Astrocyte of the hippocampus (primary cell): ENCODE data around the gene RUFY4.

Experiments used
- DNase-seq: peaks from one replicate; pipeline ENCODE4 v3.0.0; 2011; ENCODE audit warnings: low read depth, low spot score

RUFY4 gene

GRCh38 chr2:218060118-218060517 lies 8.9 kb upstream of the RUFY4 start:
- DNase-seq, result no peak

DNA sequence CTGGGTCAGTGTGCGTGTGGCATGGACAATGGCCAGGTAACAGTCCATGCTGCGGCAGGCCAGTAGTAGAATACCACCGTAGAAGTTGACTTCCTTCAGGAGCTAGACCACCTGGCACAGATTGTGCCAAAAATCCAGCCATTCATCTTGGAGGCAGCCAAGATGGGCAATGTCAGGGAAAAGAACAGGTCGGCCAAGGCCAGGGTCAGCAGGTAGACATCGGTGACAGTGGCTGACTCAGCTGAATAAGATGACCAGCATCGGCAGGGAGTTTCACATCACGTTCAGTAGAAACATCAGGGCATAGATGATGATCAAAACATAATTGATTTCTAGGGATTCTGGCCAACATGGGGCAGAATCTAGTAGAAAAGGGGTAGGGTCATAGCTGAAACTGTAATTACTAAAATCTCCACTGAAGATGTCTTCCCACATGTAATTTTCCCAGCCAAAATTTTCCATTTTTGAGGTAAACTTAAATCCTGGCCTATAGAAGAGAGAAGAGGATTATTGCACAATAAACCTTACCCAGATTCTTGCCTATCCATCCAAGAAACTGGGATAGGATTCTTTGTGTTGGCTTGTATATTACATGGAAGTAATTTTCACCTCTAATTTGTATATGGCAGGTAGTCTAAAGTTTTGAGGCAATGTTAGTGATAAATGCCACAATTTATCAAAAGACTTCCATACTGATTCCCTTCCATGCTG lies 7.9 kb upstream of the RUFY4 start:
- DNase-seq, result no peak

DNA sequence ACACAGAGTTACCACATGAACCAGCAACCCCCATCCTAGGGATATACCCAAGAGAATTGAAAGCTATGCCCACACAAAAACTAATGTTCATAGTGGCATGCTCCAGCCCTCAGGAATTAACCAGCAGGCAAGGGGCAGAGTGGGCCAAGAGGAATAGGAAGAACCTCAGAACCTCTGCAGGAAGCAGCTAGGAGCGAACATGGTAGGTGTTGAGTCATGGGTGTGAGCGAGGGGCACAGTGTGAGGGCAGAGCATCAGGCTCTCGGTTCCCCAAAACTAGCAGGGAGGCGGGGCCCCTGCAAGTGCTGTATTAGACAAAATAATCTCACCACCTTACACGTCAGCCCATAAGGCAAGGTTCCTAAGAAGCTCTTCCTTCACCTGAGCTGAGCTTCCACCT lies 5.6 kb upstream of the RUFY4 start:
- no peak for DNase-seq

- DNase-seq, result no peak
These were observed 5.2 kb upstream of the RUFY4 start for GRCh38 chr2:218063896-218064295.

DNA sequence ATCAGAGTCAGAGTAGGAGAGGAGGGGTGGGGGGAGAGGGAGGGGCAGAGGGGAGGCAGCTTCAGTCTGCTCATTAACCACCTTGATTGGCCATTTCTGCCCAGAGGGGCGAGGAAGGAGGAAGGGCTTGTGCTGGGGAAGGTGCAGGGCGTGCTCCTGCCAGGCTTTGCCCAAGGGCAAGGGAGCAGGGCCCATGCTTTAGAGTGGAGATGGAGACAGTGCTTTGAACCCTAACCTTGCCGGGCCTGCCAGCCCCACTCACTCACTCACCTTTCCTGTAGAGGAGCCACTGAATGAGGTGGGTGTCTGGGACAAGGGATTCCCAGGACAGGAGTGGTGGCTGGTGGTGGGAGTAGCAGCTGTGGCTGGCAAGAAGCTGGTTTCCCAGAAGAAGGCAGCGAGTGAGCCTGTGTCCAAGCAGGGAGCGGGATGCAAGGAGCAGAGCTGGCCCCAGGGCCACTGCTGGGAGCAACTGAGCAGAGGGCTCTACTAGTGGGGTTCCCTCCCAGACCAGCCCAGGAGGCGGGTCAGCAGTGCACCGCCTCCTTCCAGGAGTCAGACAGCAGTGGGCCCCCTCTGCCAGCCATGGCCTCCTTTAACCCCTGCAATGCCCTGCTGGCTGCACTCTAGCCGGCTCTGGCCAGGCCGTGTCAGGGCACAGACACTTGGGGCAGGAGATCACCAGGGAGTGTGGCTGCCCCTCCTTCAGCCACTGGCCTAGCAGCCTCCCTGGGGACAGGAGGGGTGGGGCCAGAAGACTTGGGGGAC lies 3.6 kb upstream of the RUFY4 start:
- no peak for DNase-seq

DNA sequence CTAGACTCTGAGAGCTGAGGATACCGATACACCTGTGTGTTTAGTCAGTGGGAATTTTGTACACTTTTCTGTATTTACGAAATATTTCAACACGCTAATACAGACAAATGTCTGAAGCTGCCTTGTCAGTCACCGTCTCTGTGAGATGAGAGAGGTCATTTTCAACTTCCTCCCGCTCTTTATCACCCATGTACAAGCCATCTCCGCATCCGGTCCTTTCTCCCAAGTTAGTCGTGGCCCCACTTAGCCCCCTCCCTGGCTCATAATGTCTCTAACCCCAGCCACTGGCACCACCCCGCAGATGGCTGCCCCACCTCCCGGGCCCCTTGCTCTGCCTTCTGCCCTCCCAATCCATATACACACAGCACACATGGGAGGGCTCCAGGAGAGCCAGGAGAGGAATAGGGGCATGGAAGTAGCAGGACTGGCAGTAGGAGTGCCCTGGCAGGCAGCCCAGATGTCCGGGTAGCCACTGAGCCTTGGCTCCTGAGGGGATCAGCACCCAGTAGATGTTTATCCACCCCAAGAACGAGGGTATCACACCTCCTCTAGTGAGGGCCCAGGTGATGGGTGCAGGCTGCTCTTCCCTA lies 2.0 kb upstream of the RUFY4 start:
- no peak for DNase-seq

DNA sequence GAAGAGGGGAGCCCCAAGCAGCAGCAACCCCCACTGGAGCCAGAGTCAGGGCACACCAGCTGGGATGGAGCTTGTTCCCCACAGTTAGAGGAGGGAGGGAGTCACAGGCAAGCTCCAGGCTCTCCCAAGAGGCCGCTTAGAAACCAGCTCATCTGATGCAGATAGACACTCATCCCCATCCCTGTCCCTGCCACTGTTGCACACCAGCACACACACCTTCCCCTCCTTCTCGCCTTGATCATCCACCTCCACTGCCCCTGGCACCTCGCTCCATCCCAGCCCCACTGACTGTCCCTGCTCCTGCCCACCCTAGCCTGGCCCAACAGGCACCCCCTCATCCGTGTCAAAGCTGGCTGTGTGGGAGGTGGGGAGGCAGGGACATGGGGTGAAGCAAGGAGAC lies 1.5 kb upstream of the RUFY4 start:
- DNase-seq, result no peak

DNA sequence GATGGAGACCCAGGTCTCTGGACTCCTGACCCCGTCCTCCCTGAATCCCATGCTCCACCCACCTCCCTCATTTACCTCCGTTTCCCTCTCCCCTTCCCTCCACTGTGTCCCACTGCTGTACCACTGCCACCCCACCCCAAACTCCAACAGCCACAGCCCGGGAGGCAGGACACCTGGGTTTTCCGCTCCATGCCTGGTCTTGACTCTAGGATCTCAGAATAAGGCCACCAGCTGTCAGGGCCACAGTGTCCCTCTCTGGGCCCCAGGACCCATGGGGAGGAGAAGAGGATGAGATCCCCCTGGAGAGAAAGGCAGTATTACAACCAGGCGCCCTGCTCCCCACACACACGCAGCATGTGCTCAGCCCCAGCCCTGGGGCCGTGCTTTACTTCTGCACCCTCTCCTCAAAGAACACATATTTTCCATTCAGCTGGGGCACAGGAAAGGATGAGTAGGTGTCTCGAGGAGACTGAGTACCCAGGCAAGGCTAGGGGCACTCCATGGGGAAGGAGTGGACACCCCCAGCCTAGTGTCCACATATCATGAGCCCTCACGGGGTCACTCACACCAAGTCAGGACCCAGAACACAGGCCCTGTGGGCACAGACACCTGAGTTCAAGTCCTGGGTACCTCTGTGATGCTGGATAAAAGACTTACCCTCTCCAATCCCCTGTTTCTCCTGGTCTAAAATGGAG lies 700 bp downstream of the RUFY4 start:
- no peak for DNase-seq

DNA sequence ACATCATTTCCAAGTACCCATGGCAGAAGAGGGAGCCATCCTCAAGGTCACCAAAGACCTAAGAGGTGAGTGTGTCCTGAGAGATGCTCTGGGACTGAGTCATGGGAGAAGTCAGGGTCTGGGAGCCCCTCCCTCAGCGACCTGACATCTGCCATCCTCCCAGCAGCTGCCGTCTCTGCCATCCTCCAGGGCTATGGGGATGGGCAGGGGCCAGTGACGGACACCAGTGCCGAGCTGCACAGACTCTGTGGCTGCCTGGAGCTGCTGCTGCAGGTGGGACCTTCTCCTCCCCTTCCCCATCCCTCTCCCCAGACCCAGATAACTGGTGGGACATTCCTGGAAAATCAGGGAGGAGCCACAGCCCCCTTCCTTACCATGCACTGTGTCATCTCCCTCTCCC lies 1.5 kb downstream of the RUFY4 start:
- no peak for DNase-seq

DNA sequence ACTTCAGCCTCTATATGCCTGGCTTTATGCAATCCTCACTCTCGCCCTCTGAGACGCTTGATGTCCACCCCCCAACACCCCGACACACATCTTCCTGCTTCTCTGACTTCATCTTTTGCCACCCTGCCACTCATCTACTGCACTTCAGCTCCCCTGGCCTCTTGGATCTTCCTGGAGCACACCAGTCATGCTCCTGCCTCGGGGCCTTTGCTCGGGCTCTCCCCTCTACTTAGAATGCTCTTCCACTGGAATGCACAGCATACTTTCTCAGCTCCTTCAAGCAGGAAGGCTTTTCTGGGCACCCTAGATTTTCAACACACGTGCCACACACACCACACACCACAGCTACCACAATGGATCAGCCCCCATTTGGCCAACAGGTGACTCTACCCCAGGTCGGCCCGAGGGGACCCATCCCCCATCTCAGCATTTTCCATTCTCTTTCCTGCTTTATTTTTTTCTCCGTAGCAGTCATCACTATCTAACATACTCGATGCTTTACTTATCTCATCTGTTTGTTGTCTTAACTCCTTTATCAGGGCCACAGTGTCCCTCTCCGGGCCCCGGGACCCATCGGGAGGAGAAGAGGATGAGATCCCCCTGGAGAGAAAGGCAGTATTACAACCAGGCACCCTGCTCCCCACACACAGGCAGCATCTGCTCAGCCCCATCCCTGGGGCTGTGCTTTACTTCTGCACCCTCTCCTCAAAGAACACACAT lies 2.3 kb downstream of the RUFY4 start:
- DNase-seq, result no peak

GRCh38 chr2:218072002-218072401 lies 2.9 kb downstream of the RUFY4 start:
- no peak for DNase-seq

GRCh38 chr2:218072478-218073024 lies 3.5 kb downstream of the RUFY4 start:
- DNase-seq, result no peak

GRCh38 chr2:218073185-218073584 lies 4.1 kb downstream of the RUFY4 start:
- no peak for DNase-seq

DNA sequence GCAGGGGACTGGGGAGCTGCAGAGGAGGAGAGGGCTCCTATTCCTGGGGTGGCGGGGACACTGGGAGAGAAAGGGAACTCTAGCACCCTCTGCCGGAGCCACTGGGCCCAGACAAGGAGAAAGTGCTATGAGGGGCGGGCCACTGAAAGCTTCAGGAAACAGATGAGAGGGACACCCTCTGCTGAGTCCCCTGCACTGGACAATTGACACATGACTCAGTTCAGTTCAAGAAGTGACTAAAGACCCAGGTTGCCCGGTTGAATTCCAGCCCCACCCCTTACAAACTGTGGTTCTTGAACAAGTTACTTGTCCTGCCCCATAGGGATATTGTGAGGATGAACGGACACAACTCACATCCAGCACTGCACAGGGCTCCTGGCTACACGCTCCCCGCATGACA lies 5.0 kb downstream of the RUFY4 start:
- peak; percentile 46 for DNase-seq

DNA sequence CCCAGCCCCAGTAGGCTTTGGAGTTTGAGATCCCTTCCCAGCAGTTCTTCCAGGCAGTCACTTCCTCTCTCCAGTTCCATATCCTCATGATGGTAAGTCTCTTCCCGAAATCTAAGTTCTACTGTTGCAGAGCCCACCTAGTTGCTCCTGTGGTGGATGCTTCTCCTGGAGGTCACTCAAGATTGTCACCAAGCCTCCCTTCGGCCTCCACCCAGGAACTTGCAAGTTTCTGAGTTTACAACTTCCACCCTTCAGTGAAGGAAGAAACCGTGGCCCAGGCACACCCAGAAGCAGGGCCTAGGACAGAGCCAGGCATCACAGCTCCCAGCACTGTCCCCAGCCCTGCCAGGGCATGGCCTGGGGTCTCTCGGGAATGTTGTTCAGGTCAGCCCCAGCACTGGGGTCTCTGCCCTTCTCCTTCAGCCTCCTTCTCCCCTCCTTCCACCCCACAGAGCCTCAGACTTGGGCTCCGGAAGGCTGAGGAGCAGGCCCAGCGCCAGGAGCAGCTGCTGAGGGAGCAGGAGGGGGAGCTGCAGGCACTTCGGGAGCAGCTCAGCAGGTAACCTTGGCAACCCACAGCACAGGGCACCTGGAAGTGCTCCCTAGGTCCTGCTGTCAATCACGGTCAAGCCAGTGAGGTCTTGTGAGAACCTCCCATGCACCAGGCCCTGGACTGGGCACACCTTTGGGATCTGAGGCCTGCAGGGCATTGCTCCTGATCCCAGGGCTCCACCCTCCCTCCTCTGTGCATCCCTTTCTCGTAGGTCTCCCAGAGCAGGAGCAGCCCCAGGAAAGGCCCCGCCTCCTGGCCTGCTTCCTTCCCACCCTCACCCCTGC lies 7.1 kb downstream of the RUFY4 start:
- DNase-seq, result no peak

DNA sequence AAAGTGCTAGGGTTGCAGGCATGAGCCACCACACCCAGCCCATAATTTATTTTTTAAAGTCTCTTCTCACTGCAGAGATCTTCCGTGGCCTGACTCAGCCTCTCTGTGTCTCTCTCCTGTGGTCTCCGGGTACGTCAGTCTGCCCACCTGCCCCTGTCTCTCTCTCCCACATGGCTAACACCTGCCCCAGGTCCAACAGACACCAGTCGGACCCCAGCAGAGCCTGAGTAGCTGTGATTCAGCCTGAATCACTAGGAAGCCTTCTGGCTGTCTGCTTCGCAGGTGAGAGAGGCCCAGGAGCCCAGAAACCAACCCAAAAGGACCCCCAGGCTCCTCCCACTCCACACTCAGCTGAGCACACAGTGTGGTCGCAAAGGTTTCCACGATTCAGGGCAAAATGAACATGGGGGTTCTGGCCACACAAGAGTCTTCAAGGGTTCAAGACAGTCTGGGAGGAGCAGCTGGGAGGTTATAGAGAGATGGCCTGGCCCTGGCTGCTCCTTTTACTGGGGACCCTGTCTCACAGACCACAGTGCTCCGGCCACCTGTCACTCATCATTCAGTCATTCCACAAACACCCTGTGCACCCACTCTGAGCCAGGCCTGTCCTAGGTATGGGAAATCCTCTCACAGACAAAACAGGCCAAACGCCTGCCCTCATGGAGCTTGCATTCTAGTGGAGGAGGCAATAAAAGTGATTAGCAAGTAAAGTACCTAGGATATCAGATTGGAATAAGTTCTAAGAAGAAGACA lies 8.6 kb downstream of the RUFY4 start:
- DNase-seq, result no peak

DNA sequence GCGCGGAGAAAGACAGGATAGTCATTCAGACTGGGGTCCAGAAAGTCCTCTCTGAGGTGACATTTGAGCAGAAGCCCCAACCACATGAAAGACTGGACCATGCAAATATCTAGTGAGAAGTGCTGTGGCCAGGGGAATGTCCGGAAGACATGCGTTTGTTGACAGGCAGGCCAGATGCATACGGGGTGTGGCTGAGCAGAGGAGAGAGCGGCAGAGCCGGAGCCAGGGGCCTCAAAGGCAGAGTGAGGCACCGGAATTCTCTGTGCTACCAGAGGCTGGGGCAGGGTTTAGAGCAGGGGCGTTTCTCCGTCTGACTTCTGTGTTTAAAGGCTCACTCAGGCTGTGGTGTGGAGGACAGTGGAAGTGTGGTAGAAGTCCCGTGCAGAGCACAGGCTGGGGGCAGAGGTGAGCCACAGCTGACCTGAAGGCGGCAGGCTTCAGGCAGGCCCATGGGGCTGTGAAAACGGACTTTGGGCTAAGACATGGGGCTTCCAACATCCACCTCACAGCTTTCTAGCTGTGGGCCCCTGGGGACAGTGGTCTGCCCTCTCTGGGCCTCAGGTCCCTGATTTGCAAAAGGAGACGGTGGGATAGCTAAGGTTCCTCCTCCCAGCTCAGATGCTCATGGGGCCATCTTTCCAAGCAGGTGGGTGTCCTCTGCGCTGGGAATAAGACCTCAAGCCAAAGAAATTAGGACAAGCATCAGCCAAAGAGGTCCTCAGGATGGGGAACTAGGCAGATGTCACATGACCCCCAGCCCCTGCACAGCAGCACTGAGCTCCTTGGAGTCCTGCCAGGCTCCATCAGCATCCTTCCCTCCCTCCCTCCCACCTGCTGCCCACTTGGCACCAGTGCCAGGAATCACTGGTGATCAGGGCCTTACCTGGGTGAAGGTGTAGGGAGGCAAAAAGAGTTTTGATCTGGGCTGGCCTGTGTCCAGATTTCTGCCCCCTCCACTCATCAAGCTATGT lies 11.2 kb downstream of the RUFY4 start:
- no peak for DNase-seq

- no peak for DNase-seq
These were observed 12.0 kb downstream of the RUFY4 start for GRCh38 chr2:218081063-218081462.

DNA sequence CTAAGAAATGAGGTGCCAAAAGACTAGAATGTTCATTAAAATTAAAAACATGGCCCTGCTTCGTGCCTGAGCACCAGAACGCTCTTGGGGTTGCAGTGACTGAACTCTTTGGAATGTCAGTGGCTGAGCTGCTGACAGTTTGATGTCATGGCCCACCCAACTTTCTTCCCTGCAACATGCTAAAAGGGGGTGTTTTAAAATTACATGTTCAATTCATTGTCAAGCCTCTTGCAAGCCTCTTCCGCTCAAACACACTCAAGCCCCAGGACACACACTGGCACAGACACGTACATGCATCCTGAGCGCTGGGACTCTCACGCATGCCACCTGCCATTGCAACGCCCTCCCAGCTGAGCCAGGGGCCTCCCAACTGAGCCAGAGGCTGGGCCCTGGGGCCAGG lies 12.6 kb downstream of the RUFY4 start:
- peak; percentile 82 for DNase-seq
